Fibroblast of peridontal ligament (primary cell): Measurements from ENCODE around the gene EDRF1.
"Not testable (repeated sequence)": the region's sequence is repeated elsewhere in the genome, so short reads cannot be mapped to it uniquely, and the experiment has no call there.

Experiments used
- DNase-seq: peaks from one replicate; pipeline ENCODE4 v3.0.0-alpha.2; 2010; ENCODE audit errors: extremely low read depth

The EDRF1 gene, protein sequence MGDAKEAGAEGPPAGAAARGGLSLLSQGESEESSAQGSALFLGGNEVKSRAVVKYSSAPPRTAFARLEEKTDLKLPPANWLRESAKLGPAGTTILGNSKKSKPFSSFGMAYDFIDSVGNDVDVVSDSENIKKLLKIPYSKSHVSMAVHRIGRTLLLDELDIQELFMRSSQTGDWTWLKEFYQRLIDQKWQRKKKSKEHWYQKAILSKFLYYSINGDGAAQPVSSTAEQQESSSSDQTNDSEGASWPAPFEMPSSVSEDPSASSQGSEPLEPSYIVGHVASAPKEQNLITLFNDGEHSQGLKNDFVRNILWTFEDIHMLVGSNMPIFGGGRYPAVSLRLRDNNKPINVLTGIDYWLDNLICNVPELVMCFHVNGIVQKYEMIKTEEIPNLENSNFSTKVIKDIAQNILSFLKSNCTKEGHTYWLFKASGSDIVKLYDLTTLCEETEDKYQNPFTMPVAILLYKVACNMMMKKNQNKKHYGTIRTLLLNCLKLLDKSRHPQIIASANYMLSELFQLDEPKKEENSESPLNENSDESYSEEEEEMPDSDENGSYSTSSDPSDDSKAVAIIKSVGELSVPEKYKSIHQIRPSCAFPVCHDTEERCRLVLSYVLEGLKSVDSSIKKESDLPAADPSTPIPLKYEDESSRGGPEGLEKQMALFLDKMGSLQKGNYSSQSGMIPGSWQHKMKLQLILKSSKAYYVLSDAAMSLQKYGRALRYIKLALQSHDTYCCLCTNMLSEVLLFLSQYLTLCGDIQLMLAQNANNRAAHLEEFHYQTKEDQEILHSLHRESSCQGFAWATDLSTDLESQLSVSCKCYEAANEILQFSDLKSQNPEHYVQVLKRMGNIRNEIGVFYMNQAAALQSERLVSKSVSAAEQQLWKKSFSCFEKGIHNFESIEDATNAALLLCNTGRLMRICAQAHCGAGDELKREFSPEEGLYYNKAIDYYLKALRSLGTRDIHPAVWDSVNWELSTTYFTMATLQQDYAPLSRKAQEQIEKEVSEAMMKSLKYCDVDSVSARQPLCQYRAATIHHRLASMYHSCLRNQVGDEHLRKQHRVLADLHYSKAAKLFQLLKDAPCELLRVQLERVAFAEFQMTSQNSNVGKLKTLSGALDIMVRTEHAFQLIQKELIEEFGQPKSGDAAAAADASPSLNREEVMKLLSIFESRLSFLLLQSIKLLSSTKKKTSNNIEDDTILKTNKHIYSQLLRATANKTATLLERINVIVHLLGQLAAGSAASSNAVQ

DNA sequence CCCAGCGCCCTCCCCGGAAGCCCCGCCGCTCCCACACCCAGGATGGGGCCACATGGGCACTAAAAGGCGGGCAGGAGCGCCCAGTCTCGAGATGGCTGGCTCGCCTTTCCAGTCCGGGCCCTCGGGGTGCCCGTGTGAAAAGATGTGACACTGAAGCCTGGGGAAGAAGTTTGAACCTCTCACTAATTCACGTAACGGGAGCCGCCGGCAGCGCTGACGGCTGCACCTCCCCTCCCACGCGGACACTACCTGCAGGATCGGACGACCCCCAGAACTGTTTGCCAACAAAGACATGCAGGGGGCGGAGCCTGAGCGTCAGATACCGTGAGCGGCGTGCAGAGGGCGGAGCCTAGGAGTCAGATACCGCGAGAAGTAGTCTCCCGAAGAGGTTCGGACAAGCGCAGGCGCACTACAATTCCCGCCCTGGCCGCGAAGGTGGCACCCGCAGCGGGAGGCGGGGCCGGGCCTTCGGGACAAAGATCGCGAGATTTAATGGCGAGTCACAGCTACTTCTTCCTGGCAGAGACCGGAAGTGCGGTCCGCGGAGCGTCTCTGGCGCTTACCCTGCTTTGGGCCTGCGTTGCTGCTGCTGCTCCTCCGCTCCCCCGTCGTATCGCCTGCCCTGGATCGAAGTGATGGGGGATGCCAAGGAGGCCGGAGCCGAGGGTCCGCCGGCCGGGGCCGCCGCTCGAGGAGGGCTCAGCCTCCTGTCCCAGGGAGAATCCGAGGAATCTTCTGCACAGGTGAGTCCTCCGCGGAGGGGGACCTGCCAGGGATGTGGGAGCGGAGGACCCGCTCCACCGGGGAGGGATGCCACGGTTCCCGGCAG is at the start of gene EDRF1:
Gene EDRF1 (plus strand): TSS at position 537 of the 829 bp plus-strand sequence. CDS start 99 bp downstream, at position 636.
- DNase-seq, result peak; percentile 98

DNA sequence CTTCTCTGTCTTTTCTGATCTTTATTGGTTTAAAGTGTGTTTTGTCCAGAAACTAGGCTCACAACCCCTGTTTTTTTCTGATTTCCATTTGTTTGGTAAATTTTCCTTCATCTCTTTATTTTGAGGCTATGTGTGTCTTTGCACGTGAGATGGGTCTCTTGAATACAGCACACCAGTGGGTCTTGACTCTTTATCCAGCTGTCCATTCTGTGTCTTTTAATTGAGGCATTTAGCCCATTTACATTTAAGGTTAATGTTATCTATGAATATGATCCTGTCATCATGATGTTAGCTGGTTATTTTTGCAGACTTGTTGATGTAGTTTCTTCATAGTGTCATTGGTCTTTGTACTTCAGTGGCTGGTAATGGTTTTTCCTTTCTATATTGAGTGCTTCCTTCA is 46.6 kb upstream of the EDRF1 start:
- no peak for DNase-seq

DNA sequence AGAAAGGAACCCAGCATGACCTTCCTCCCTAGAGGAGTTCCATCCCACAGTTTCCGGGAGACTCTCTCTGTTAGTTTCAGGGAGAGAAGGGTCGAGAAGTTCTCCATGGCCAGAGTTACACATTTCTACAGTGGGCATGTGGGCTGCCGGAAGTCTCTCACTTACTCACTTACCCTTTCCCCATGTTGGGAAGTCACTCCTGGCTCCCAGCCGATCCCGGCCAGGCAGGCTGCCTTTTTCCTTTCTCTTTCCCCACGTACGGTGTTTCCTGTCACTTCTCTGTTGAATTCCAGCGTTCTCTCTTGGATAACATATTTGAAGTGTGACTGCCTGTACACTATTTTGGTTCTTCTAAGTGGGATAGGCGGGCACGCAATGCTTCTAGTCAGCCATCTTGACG is 40.1 kb upstream of the EDRF1 start:
- DNase-seq, result no peak

DNA sequence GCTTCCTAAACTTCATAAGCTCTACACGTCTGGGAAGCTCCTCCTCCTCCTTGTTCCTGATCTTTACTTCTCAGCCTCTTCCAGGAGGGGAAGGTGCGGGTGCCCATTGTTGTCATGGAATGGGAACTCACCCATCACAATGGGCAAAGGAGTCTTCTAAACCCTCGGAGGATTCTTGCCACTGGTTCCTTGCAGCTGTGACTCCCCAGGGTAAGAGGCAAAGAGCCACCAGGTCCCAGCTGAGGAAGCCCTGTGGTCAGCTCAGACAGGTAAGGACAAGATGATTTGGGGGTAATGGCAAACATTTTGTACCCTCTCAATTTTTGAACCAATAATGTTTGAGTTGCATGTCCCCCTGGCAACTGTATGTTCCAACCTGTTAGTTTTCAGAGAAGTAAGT is 36.4 kb upstream of the EDRF1 start, which contains the start of gene TEX36:
Gene TEX36 (minus strand): TSS at position 101 of the 400 bp plus-strand sequence. CDS start 174 bp downstream, outside the sequence.
- DNase-seq, result no peak

DNA sequence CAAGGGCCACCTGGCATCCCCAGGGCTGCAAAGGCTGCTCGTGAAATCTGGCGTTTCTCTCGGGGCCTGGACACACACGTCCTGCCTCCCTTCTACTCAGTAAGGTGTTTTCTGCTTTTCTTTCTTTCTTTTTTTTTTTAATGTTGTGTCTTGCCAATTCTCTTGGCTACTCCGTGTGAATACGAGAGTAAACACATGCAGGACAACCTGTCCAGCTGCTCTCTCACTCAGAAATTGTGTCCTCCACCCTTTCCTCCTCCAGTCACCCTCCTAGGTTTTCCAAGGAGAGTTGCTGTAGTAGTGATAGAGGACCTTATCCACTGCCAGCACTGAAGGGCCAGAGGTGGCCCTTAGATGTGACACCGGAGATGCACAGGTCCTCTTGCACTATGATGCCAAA is 35.7 kb upstream of the EDRF1 start:
- DNase-seq, result no peak

GRCh38 chr10:125684581-125684980 is 34.9 kb upstream of the EDRF1 start:
- no peak for DNase-seq

DNA sequence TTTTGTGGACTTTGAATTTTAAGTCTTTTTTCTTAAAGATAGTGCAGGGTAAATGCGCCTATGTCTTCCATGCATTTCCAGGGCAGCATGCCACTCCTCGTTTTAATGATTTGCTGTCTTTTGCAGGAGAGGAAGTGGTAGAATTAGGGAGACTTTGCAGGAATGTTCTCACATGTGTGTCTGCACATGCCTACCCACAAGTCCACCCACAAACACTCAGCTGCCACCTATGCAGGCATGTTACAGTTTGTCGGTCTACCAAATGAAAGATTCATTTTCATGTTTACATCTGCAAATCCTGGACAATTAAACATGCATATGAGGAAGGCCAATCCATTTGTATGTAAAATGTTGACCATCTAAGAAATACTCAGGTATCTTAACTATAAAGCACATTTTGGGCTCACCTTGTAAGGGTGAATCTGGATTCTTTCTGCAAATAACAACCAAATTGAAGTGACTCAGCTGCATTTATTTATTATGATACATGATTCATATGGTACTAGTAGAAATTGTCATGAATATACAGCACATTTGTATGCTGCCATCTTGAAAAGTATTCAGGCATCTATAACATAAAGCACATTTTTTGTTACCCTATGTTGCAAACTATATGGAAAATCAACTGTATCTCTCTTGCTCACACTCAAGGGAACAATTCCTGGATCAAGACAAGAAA is 31.9 kb upstream of the EDRF1 start:
- DNase-seq, result no peak

- no peak for DNase-seq
These were observed 29.4 kb upstream of the EDRF1 start for GRCh38 chr10:125689955-125690569.

DNA sequence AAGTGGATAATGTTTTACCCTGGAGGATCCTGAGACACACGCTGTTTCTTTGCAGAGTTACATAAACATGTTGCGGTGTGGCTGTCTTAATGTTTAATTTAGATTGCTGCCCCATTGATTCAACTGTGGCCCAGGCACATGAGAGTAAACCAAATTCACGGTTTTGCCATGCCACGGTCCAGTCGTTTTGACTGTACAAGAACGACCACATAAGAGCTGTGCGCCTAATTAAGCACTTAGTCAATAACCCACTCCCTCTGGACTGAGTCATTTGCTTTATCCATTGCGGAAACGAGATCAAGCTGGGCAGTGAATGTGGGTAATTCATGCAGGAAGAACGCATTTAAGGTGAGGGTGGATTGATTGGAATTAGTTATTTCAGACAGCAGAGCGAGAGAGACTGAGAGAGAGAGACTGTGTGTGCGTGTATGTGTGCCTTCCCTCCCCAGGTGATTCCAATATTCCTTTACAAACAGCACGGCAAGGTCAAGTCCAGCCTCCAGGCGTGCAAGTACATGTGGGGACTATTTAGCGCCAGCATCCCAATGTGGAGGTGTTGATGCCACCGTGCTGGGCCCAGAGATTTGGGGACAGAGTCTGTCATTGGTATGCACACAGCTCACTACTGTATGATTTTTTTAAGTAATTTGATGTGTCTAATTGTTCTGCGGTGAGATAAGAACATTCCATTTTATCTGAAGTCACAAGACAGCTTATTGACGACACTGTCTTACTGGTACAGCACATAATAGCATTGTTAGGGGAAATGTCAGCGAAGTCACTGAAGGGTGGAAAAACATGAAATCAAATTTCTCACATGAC is 28.1 kb upstream of the EDRF1 start:
- peak; percentile 37 for DNase-seq

GRCh38 chr10:125692196-125692595 is 27.3 kb upstream of the EDRF1 start:
- no peak for DNase-seq

DNA sequence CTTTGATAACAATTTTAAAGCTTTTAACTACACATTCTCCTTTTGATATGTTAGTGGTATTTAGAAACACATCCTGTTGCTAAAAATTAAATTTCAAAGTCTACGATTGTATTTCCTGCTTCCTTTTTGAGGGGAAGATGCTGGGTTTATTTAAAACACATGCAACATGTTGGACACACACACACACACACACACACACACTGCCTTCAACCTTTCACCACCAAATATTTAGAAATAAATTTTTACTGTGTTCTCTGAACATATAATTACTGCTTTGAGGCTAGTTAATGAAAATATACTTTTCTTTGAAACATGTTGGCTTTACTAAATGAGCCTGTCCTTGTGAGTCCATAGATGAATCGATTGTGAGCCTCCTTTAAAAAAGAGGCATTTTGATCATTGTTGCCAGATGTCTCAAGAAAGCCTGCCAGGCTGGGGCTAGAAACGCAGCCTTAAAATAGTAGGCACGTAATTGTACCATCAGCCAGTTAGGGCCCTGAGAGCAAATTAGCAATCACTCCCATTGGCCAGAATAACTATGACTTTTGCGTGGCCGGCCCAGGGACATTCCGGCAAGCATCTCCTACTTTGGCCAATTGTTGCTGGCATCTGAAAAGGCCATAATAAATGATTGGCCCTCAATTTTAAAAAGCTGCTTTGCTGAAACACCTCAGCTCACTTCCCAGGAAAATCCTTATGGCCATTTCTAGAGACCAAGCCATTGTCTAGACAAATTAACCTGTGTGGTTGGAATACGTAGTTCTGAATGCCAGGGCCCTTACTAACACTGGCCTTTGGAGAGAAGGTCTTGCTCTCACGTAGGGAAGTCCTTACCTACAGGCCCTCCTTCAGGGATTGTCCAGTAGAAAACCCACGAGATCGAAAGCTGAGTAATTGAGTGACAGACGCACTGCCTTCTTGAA is 26.6 kb upstream of the EDRF1 start:
- peak; percentile 63 for DNase-seq

DNA sequence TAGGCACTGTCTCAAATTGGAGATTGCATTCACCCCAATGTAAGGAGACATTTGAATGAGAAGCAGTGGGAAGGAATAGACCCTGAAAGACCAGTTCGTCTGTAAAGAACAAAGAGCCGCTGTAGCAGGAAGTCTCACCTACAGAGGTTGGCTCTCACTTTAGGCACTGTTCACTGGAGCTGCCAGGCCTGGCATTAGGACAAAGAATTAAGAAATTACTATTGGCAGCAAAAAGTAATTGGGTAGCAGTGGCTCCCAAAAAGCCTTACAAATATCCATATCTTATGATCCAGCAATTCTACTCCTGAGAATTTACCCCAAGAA is 26.0 kb upstream of the EDRF1 start:
- DNase-seq, result no peak

DNA sequence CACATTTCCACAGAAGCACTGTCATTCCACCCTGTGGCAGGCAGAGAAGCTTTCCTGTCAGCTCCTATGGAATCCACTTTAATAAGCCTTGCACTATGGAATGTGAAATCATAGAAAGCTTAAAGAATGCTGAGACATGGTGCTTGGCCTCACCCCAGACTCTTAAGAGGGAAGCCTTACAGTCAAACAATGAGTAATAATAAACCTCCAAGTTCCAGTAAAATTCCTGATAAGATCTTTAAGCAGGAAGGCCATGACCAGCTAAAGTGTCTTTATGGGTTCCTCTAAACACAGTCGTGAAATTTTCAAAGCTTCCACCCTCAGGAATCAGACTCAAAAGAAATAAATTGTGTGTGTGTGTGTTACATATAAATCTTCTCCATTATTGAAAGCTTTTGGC is 24.6 kb upstream of the EDRF1 start:
- peak; percentile 82 for DNase-seq

DNA sequence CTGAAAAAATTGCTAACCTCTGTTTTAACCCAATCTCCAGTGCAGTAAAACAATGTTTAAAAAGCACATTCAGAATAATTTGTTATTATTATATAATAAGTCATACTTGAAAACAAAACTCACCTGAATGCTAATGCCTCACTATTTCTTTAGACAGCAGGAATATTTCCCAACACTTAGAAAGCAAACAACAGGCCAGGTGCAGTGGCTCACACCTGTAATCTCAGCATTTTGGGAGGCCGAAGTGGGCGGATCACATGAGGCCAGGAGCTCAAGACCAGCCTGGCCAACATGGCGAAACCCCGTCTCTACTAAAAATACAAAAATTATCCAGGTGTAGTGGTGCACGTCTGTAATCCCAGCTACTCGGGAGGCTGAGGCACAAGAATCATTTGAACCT is 22.6 kb upstream of the EDRF1 start:
- not testable (repeated sequence) for DNase-seq

DNA sequence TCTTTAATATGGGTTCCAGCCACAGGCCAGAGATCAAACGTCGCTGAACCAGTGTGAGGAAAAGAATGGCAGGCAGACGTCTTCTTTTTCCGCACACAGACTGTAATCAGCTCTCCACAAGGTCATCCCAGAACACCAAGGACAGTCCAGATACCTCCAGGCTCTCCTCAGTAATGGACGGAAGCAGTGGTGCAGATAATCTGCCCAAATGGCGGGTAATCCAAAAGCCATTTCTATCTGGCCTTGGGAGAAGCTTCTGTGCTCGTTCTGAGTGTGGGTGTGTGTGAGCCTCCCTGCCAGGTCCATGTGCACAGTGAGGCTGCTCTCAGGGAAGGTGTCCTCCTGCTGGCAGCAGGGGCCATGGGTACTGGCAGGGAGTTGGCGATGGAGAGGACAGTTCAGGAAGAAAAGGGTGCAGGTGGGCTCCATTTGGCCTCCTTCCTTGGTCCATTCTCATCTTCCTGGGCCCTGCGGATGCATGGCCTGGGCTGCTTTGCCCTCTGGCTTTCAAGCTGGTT is 21.0 kb upstream of the EDRF1 start:
- no peak for DNase-seq

- no peak for DNase-seq
These were observed 19.9 kb upstream of the EDRF1 start for GRCh38 chr10:125699562-125700143.

DNA sequence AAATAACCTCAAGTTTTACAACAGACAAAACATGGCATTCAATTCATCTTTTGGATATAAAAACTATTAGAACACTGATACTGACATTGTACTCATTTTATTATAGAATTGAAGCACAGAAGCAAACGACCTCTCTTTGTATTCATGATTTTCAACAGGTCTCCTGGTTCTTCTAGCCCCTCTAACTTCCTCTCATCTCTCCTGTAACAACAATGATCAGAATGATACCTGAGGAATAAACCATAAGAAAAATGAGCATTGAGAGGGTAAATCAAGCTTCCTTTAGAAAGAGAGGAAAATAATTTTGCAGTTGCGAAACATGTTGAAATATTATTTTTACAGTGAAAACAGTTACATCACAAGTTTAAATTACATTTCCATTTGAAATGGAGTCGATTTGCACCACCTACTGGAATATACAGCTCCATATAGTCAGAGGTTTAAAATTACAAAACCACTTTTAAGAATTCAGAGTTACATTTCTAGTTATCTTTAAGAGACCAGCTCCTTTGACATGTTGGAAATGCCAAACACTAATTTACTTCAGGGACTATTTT is 19.1 kb upstream of the EDRF1 start:
- DNase-seq, result peak; percentile 77
